HG02885 (cell line): ENCODE results near the gene LRRC7.
"Not testable (repeated sequence)": the region's sequence is repeated elsewhere in the genome, so short reads cannot be mapped to it uniquely, and the experiment has no call there.

Source experiments
- ATAC-seq: cut with Tn5 transposase; IDR thresholded peaks from one replicate; pipeline ENCODE4 v1.9.1; 2021; ENCODE audit warnings: mild to moderate bottlenecking; ENCODE audit not compliant: unreplicated experiment, poor library complexity

Gene LRRC7

DNA sequence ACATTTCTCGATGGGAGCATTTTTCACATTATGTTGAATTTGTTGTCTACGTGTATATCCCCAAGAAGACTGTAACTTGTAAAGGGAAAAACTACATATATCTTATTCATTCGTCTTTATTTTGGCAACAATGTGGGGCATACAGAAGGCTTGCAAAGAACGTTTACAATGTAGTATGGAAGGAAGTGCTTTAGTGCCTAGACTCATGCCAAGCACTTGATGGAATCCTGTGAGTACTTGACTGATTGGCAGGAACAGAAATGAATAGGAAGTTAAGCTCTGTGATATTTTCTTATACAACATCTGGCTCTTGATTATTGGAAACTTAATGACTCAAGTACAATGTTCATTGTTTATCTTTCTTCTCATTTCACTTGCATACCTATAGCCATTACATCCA, 284.4 kb downstream of the LRRC7 start:
- ATAC-seq = no peak

- ATAC-seq = no peak
Observed at GRCh38 chr1:69852706-69853105, 285.0 kb downstream of the LRRC7 start.

- no peak for ATAC-seq
Observed at GRCh38 chr1:69858534-69858933, 290.8 kb downstream of the LRRC7 start.

DNA sequence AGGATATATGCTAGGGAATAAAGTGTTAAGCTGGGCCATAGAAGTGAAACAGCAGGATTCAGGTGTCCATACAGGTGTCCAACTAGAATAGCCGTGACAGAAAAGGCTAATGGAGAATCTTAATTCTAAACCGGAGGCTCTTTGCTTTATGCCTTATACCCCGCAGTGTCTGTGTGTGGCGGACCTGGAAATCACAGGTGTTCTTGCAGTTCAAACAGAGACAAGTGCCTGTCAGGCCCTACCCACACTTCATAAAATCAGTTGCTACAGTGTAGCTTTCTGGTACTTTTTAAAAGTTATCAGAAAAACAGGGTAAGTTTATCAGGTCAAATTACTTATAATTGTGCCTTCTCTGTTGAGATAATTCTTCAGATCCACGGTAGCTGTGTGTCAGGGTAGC, 293.9 kb downstream of the LRRC7 start:
- no peak for ATAC-seq

- ATAC-seq = no peak
Observed at GRCh38 chr1:69862906-69863305, 295.2 kb downstream of the LRRC7 start.

- no peak for ATAC-seq
Observed at GRCh38 chr1:69863704-69864103, 296.0 kb downstream of the LRRC7 start.

DNA sequence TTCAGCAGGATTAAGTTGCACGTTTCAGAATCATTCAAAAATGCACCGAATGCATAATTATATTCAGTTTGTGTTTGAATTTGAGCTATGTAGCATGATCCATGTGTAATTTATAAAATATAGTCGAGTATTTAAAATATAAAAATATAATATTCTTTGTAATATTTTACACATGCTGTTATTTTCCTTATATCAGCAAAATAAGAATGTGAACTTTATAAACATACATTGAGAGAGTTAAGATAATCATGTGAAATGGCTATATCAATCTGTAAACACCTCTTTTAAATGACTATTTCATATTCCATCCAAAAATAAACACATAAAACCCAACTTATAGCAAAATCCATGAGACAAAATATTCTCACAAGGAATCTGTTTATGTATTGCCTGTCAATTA, 303.7 kb downstream of the LRRC7 start:
- ATAC-seq = no peak

- ATAC-seq = no peak
Observed at GRCh38 chr1:69878338-69878737, 310.6 kb downstream of the LRRC7 start.

GRCh38 chr1:69888016-69888415, 320.3 kb downstream of the LRRC7 start:
- ATAC-seq = not testable (repeated sequence)

GRCh38 chr1:69888657-69889056, 320.9 kb downstream of the LRRC7 start:
- no peak for ATAC-seq

DNA sequence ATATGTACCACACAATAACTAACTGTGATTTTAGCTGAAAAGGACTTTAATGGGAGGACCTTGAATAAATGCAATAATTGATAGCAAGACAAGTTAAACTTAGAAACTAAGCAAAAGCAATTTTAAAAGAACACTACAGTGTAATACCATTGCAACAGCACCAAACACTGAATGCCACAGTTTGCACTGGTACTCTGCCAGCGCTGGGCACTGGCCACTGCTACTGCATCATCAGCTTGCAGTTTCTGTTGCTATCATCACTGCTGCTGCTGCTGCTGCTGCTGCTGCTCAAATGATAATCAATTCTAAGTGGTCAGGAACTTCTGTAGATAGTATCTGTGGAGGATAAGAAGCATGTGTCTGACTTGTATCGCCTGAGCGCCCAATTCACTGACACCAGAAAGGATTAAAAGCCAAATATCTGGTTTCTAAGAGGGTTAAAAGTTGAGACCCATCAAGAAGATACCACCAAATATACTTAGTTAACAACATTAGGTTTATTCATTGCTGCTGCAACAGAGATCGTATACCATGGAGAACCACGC, 330.8 kb downstream of the LRRC7 start:
- no peak for ATAC-seq

DNA sequence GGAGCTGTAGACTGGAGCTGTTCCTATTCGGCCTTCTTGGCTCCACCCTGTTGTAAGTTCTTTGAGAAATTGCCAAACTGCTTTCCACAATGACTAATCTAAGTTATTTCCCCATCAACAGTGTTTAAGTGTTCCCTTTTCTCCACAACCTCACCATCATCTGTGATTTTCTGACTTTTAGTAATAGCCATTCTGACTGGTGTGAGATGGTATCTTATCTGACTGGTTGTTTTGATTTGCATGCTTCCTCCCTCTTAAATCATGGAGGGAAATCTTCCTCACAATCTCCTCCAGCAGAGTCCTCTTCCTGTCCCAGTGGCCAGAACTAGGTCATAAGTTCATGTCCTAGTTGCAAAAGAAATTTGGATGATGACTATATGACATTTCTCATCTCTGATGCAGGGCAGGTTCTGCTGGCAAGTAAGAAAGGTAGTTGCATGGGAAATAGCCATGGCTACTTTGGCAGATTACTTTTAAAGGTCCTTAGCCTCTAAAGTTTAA, 343.6 kb downstream of the LRRC7 start:
- ATAC-seq = no peak

DNA sequence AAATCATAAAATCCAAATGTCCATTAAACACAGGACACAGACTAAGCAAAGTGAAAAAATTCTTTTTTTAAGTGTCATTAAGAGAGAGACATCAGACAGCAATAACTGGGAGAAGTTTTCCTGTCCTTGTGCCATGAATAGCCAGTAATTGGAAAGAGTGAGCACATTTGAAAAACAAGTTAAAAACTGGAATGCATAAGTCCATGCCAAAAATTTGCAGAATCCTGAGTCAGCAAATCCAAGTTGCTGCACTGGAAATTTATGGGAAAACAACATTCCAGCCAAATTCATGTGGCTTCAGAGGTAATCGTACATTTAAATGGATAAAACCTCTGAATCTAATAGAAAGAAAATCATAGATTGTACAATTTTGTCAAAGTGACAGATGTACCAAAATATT, 346.3 kb downstream of the LRRC7 start:
- ATAC-seq = no peak

DNA sequence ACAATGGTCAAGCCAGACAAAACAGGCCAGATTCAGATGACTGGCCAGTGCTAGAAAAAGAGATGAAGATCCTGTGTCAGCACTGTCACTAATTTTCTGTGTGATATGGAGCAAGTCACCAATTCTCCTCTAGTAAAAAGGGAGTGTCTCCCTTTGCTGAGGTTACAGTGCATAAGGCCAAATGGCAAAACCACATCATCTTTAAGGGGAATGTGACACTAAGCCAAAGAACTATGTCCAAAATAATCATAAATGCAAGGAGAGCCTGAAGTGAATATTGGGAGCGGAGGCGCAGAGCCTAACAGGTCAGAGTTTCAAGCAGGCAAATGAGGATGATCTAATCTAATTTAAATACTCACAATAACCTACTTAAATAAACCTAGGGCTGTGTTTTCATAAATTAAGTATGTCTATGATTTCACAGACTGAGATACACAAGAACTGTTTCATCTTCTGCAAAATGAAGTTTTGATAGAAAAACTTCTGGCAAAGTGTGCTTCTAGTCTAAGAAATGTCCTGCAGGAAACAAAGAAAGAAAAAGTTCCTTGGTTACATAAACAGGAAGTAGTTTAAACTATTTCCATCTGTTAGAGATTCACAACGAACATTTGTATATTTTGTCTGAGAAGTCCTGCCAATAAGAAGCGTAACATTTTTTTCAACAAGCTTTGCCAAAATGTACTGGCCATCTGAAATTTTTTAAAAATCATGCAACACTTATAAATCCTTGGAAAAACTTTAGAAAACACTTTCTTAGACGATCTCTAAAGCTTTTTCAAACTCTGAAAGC, 347.4 kb downstream of the LRRC7 start:
- no peak for ATAC-seq

- no peak for ATAC-seq
Observed at GRCh38 chr1:69919129-69919921, 351.6 kb downstream of the LRRC7 start.

- no peak for ATAC-seq
Observed at GRCh38 chr1:69919922-69920273, 352.2 kb downstream of the LRRC7 start.

DNA sequence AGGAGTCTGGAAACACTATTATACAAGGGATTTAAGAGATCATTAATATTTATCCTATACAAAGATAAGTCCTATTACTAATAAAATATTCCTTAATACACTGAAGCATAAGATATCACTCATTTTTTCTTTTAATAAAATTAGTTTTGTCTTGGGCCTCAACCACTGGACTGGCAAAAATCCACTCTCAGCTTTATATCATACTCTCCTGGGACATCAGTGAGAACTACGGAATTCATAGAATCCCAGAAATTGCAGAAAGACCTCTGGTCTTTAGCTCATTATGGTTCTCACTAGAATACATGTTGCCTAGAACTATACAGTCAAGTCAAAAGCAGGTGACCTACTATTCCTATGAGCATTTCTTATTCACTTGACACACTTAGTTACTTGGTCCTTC, 352.7 kb downstream of the LRRC7 start:
- no peak for ATAC-seq

- no peak for ATAC-seq
Observed at GRCh38 chr1:69921486-69921885, 353.8 kb downstream of the LRRC7 start.

DNA sequence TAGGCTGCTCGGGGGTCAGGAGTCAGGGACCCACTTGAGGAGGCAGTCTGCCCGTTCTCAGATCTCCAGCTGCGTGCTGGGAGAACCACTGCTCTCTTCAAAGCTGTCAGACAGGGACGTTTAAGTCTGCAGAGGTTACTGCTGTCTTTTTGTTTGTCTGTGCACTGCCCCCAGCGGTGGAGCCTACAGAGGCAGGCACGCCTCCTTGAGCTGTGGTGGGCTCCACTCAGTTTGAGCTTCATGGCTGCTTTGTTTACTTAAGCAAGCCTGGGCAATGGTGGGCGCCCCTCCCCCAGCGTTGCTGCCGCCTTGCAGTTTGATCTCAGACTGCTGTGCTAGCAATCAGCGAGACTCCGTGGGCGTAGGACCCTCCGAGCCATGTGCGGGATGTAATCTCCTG, 360.5 kb downstream of the LRRC7 start:
- not testable (repeated sequence) for ATAC-seq

- ATAC-seq = no peak
Observed at GRCh38 chr1:69929308-69930057, 361.8 kb downstream of the LRRC7 start.

- no peak for ATAC-seq
Observed at GRCh38 chr1:69930396-69930795, 362.7 kb downstream of the LRRC7 start.
